ENCODE results near the gene NHLRC4.

DNA sequence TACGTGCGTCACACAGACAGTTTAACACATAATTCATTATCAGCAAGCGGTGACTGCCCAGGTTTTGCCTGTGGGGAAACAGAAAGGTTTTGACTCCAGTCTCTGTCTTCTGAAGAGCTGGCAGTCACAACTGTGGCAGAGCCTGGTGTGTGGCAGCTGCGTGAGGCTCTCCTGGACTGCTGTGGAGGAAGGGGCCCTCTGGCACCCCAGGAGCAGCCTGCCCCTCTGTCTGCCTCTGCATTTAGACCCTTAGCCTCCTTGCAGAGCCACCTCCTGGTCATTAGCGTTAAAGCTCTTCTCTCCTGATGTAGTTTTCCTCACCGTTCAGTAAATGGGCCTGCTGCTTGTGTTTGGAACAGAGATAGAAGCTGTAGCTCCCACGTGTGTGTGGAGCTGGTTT is 34.0 kb downstream of the NHLRC4 start:
- TF ChIP-seq, protein P1, sequence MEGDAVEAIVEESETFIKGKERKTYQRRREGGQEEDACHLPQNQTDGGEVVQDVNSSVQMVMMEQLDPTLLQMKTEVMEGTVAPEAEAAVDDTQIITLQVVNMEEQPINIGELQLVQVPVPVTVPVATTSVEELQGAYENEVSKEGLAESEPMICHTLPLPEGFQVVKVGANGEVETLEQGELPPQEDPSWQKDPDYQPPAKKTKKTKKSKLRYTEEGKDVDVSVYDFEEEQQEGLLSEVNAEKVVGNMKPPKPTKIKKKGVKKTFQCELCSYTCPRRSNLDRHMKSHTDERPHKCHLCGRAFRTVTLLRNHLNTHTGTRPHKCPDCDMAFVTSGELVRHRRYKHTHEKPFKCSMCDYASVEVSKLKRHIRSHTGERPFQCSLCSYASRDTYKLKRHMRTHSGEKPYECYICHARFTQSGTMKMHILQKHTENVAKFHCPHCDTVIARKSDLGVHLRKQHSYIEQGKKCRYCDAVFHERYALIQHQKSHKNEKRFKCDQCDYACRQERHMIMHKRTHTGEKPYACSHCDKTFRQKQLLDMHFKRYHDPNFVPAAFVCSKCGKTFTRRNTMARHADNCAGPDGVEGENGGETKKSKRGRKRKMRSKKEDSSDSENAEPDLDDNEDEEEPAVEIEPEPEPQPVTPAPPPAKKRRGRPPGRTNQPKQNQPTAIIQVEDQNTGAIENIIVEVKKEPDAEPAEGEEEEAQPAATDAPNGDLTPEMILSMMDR (IDR thresholded peaks at IDR 0.05), result peak; percentile 30; the same call in 1 of the 2 replicates
- TF ChIP-seq RXRA (IDR thresholded peaks at IDR 0.05; ENCODE audit: borderline replicate concordance, low read depth) (no peak), POLR2AphosphoS5 (IDR thresholded peaks at IDR 0.05; ENCODE audit: low read depth, low read length) (no peak), RAD21 (IDR thresholded peaks at IDR 0.05; ENCODE audit: low read length) (peak; percentile 37), SMC3 (IDR thresholded peaks at IDR 0.05; ENCODE audit: low read depth, low read length) (peak; percentile 26; the same call in 1 of the 2 replicates), FOXJ3 (CRISPR knock-in tag; IDR thresholded peaks at IDR 0.05) (no peak)
- TF ChIP-seq, protein P2, sequence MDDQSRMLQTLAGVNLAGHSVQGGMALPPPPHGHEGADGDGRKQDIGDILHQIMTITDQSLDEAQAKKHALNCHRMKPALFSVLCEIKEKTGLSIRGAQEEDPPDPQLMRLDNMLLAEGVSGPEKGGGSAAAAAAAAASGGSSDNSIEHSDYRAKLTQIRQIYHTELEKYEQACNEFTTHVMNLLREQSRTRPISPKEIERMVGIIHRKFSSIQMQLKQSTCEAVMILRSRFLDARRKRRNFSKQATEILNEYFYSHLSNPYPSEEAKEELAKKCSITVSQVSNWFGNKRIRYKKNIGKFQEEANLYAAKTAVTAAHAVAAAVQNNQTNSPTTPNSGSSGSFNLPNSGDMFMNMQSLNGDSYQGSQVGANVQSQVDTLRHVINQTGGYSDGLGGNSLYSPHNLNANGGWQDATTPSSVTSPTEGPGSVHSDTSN (IDR thresholded peaks at IDR 0.05), result no peak
- TF ChIP-seq, protein P3, sequence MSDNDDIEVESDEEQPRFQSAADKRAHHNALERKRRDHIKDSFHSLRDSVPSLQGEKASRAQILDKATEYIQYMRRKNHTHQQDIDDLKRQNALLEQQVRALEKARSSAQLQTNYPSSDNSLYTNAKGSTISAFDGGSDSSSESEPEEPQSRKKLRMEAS (IDR thresholded peaks at IDR 0.05; ENCODE audit: low read depth), result no peak
- TF ChIP-seq, protein P4, sequence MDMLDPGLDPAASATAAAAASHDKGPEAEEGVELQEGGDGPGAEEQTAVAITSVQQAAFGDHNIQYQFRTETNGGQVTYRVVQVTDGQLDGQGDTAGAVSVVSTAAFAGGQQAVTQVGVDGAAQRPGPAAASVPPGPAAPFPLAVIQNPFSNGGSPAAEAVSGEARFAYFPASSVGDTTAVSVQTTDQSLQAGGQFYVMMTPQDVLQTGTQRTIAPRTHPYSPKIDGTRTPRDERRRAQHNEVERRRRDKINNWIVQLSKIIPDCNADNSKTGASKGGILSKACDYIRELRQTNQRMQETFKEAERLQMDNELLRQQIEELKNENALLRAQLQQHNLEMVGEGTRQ (IDR thresholded peaks at IDR 0.05; ENCODE audit: borderline replicate concordance, low read depth, low read length), result no peak
